IPS-20b (cell line): Measurements from ENCODE around the gene PTPRK.

ENCODE experiments used
- H3K27ac ChIP-seq: one replicate; pipeline ENCODE4 v1.5.1; 2013; ENCODE audit warnings: low read length
- H3K27me3 ChIP-seq: 2 replicates; pipeline ENCODE4 v1.6.1; 2013; ENCODE audit warnings: mild to moderate bottlenecking, low read length, inconsistent platforms; ENCODE audit not compliant: insufficient read depth
- H3K36me3 ChIP-seq: 2 replicates; pipeline ENCODE4 v1.6.1; 2013; ENCODE audit warnings: low read depth, mild to moderate bottlenecking, inconsistent platforms, low read length, moderate library complexity; ENCODE audit not compliant: insufficient read depth
- H3K4me1 ChIP-seq: 2 replicates; pipeline ENCODE4 v1.6.1; 2013; ENCODE audit warnings: mild to moderate bottlenecking, control low read depth, inconsistent platforms, low read length, moderate library complexity; ENCODE audit not compliant: insufficient read depth
- H3K4me3 ChIP-seq: 2 replicates; pipeline ENCODE4 v1.5.1; 2013; ENCODE audit warnings: mild to moderate bottlenecking, low read length, inconsistent platforms
- H3K9ac ChIP-seq: 2 replicates; pipeline ENCODE4 v1.6.1; 2013; ENCODE audit warnings: low read depth, mild to moderate bottlenecking, inconsistent platforms, low read length, moderate library complexity
- H3K9me3 ChIP-seq: 2 replicates; pipeline ENCODE4 v1.6.1; 2013; ENCODE audit warnings: mild to moderate bottlenecking, low read depth, low read length, inconsistent platforms; ENCODE audit not compliant: insufficient read depth

Gene PTPRK

DNA sequence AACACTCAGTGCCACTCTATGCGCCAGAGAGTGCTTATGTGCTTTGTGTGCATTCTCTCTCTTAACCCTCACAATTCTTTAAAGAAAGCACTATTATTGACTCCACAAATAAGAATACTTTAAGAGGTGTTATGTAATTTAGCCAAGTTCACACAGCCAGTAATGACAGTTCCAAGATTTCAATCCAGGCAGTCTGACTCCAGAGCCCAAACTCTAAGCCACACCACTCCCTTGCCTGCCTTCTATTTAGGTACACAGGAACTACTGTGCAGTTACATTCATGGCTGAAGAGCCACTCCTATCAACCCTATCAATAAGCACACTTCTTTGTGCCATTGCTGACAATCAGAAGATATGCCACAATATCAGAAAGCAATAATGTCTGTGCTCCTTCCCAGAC, 93.3 kb downstream of the PTPRK start:
- Histone ChIP-seq H3K4me3 (no peak overlapping the region), H3K27ac (no peak overlapping the region), H3K36me3 (no peaks in the 10 kb centered on the region), H3K27me3 (no peaks in the 10 kb centered on the region), H3K9me3 (no peaks in the 10 kb centered on the region), H3K4me1 (peaks cover 16% of the 10 kb centered on the region; the same call in 1 of the 2 replicates), H3K9ac (no peak overlapping the region)

DNA sequence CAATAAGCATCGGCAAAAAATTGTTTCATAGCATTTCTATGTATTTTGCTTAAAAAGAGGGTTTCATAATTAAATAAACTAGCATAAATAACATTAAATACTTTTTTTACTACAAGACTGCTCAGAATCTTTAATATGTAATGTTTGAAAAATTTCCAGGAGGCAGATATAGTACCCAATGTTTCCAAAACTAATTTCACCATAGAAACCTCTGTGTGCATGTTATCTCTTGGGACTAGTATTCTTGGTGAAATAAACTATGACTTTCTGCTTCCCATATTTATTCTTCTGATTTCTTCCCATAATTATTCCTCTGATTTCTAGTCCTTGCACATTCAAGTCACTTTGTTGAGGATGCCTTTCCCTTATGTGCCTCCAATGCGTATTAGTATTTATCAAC, 94.5 kb downstream of the PTPRK start:
- H3K27ac ChIP-seq, result no peak overlapping the region
- no peak overlapping the region for H3K9ac ChIP-seq
- H3K4me3 ChIP-seq, result no peak overlapping the region
- H3K9me3 ChIP-seq, result no peaks in the 10 kb centered on the region
- H3K27me3 ChIP-seq, result no peaks in the 10 kb centered on the region
- no peaks in the 10 kb centered on the region for H3K36me3 ChIP-seq
- peaks cover 6% of the 10 kb centered on the region; the same call in 1 of the 2 replicates for H3K4me1 ChIP-seq

DNA sequence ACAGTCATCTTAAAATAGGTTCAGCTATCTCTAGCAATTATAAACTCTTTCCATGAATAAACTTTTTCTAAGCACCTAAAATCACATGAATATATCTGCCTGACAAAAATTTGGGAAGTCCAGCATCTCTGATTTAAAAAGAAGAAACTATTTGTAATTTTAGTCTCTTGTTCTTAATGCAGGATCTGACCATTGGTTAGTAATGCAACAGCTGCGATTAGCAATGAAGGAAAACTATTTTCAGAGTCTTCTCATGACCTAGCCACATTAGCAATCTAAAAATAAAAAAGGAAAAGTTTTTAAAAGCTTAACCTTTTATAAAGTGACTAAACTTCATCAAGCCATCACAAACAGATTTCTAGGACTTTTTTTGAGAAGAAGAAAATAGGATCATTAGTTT, 97.5 kb downstream of the PTPRK start:
- Histone ChIP-seq H3K27me3 (no peaks in the 10 kb centered on the region), H3K4me1 (no peaks in the 10 kb centered on the region), H3K27ac (no peak overlapping the region), H3K36me3 (no peaks in the 10 kb centered on the region), H3K9me3 (no peaks in the 10 kb centered on the region), H3K4me3 (no peak overlapping the region), H3K9ac (no peak overlapping the region)

DNA sequence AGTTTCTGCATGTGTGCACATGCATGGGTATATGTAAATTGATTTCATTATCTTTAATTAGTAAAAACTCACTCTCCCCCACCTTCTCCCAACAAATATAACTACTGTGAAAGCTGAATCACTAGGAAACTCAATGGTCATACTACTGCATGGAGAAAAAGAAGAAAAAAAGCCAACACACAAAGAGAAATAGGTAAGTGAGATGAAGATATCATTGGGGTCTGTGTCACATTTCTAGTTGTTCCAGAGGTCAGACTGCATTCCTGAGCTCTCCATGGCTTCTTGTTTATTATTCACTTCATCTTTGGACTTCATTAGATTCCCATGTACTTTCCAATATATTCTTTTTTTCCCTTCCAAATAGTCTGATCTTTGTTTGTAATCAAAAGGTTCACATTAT, 98.2 kb downstream of the PTPRK start:
- no peaks in the 10 kb centered on the region for H3K27me3 ChIP-seq
- no peak overlapping the region for H3K9ac ChIP-seq
- H3K4me3 ChIP-seq, result no peak overlapping the region

DNA sequence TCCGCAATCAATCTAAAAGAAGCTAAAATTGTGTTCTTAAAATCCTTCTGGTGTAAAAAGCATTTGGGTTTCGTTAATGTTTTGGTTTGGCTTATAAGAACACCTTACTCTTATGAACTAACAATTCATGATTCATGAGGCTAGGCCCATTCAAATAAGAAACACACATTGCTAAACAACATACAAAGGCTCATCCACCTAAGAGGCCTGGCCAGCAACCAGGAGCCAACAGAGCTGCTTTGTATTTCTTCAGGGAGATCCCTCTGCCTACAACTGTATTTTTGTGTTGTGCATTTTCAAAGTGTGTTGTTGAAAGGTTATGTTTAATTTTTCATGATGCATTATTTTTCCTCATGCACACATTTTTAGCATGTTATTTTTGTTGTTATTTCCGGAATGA, 98.6 kb downstream of the PTPRK start:
- no peak overlapping the region for H3K9ac ChIP-seq
- H3K27ac ChIP-seq, result no peak overlapping the region
- no peak overlapping the region for H3K4me3 ChIP-seq
- H3K9me3 ChIP-seq, result no peaks in the 10 kb centered on the region
- H3K36me3 ChIP-seq, result no peaks in the 10 kb centered on the region
- H3K27me3 ChIP-seq, result no peaks in the 10 kb centered on the region
- H3K4me1 ChIP-seq, result no peaks in the 10 kb centered on the region

More for the DNA sequence above, 98.2 kb downstream of the PTPRK start:
- Histone ChIP-seq H3K4me1 (no peaks in the 10 kb centered on the region), H3K27ac (no peak overlapping the region), H3K9me3 (no peaks in the 10 kb centered on the region), H3K36me3 (no peaks in the 10 kb centered on the region)

DNA sequence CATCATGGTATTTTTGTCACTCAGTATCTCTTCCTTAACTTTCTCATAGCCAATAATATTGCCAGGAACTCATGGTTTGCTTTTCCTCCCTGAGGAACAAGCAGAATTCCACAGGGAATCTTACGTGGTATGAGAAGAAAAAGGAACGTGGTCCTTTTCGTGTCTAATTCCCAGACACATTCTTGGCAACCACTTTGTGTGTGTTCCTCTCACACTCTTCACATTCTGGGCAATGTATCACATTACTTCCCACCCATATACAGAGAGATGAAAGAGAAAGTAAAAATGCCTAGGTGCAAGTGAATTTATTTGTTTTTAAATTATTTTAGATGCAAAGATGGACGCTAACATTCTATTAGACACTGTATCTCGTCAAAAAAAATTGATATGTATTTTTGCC, 102.7 kb downstream of the PTPRK start:
- H3K9ac ChIP-seq, result no peak overlapping the region
- no peak overlapping the region for H3K27ac ChIP-seq
- no peak overlapping the region for H3K4me3 ChIP-seq
- H3K36me3 ChIP-seq, result no peaks in the 10 kb centered on the region
- peaks cover 4% of the 10 kb centered on the region; the same call in 1 of the 2 replicates for H3K4me1 ChIP-seq
- no peaks in the 10 kb centered on the region for H3K9me3 ChIP-seq
- no peaks in the 10 kb centered on the region for H3K27me3 ChIP-seq

DNA sequence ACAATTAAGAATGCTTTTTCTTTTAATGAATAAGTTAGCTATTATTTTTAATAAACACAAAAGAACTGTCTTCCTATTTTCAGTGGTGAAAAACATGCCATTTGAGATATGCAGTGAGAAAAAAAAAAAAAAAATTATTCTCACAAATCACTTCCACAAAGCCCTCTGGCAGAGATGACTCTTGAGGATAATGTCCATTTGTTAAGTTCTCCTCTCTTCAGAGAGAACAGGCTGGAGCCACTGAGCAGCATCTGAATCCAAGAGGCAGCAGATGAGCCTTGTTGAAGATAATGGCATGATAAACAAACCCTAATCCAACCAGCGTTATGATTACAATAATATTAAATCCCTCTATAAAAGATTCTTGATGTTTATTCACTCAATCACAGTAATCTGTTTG, 105.0 kb downstream of the PTPRK start:
- no peak overlapping the region for H3K4me3 ChIP-seq
- H3K4me1 ChIP-seq, result peaks cover 6% of the 10 kb centered on the region; the same call in 1 of the 2 replicates
- no peaks in the 10 kb centered on the region for H3K36me3 ChIP-seq
- no peak overlapping the region for H3K9ac ChIP-seq
- no peaks in the 10 kb centered on the region for H3K9me3 ChIP-seq
- no peak overlapping the region for H3K27ac ChIP-seq
- H3K27me3 ChIP-seq, result no peaks in the 10 kb centered on the region

DNA sequence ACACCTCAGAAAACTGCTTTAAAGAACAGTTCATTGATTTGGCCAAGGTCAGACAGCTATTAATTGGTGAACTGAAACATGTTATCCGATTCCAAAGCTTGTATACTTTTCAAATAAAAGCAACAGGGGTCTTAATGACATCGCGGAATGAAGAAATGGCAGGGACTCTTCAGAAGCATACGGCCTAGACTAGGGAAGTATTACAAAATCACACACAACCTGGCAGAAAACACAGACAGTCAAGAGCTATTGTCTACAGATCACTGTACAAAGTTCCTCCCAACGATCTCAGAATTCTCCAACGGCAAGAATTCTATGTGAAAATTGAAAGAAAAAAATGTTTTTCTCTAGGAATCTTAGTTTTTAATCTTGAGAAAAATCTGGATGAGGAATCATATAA, 105.5 kb downstream of the PTPRK start:
- Histone ChIP-seq H3K9me3 (no peaks in the 10 kb centered on the region), H3K36me3 (no peaks in the 10 kb centered on the region), H3K27ac (no peak overlapping the region), H3K27me3 (no peaks in the 10 kb centered on the region), H3K9ac (no peak overlapping the region), H3K4me1 (peaks cover 6% of the 10 kb centered on the region; the same call in 1 of the 2 replicates), H3K4me3 (no peak overlapping the region)

DNA sequence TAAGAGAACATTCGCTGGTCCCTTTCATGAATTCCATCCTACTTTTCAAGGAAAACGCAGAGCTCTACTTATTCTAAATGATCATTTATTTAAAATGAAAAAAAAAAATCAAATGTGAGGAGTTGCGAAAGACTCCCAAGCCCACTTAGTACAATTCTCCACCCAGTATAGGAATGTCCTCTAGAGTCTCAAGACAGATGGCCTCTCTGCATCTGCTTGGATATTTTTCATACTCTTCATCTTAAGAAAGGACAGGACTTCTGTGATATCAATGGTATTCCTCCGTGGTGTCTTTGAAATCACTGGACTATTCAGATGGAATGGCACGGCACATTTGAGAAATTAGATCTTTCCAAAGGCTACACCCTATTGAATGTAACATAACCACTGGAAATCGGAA, 107.1 kb downstream of the PTPRK start:
- Histone ChIP-seq H3K9ac (no peak overlapping the region), H3K4me3 (no peak overlapping the region), H3K9me3 (no peaks in the 10 kb centered on the region), H3K4me1 (peaks cover 6% of the 10 kb centered on the region; the same call in 1 of the 2 replicates), H3K27ac (no peak overlapping the region), H3K27me3 (no peaks in the 10 kb centered on the region), H3K36me3 (no peaks in the 10 kb centered on the region)

DNA sequence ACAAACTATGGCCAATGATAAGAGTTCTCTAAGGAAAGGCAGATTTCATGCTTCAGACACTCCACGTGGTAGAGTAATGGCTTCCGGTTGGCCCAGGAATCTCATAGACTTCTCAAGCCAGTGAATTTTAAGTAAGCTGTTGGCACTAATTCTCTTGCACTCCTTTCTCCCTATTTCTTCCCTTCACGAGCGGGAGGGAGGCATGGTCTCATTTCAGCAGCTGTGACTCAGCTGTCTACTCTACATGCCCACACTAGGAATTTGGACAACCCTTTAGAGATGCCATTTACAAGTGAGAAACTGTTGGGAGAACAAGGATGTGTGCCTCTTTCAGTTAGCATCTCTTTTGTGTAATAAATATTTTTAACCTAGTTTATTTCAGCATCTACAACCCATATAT, 107.7 kb downstream of the PTPRK start:
- H3K27ac ChIP-seq, result no peak overlapping the region
- no peaks in the 10 kb centered on the region for H3K9me3 ChIP-seq
- peaks cover 6% of the 10 kb centered on the region; the same call in 1 of the 2 replicates for H3K4me1 ChIP-seq
- no peak overlapping the region for H3K9ac ChIP-seq
- H3K27me3 ChIP-seq, result no peaks in the 10 kb centered on the region
- no peaks in the 10 kb centered on the region for H3K36me3 ChIP-seq
- no peak overlapping the region for H3K4me3 ChIP-seq

DNA sequence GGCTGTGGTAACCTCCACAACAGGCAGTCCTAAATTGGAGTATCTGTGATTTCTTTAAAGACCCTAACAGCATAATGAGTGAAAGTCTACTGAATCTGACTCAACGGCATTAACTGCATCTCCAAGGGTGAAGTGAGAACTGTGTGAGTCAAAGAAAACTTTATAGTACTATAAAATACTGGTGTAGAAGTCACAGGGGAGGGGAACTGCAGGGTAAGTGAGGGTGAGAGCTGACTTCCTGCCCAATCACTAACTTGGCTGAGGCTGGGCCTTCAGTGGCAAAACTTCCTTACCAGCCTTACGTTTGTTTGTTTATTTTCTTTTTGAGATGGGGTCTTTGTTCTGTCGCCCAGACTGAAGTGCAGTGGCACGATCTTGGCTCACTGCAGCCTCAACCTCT, 109.8 kb downstream of the PTPRK start:
- no peaks in the 10 kb centered on the region for H3K9me3 ChIP-seq

DNA sequence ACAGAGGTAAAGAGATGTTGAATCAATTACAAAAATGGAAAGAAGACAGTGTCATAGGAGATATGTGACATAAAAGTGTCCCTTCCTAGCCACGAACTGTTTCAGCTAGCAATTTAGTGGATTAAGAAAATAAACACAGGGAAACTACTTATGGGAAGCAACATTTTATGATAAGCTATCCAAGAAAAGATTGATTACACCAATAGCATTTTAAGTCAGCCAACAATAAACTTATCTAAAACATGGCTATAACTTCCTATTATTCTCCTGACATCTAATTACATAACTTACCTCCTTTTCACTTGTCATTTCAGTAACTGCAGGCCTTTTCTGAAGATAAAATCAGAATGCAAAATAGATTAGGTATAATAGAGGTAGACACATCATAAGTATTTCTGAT, 111.4 kb downstream of the PTPRK start:
- no peaks in the 10 kb centered on the region for H3K36me3 ChIP-seq
- no peaks in the 10 kb centered on the region for H3K27me3 ChIP-seq
- H3K4me3 ChIP-seq, result no peak overlapping the region
- H3K4me1 ChIP-seq, result peaks cover 6% of the 10 kb centered on the region; the same call in 1 of the 2 replicates
- H3K27ac ChIP-seq, result no peak overlapping the region
- no peaks in the 10 kb centered on the region for H3K9me3 ChIP-seq
- no peak overlapping the region for H3K9ac ChIP-seq

More for the DNA sequence above, 109.8 kb downstream of the PTPRK start:
- H3K4me1 ChIP-seq, result peaks cover 6% of the 10 kb centered on the region; the same call in 1 of the 2 replicates
- no peaks in the 10 kb centered on the region for H3K36me3 ChIP-seq
- no peak overlapping the region for H3K9ac ChIP-seq
- H3K27me3 ChIP-seq, result no peaks in the 10 kb centered on the region
- no peak overlapping the region for H3K27ac ChIP-seq
- H3K4me3 ChIP-seq, result no peak overlapping the region

DNA sequence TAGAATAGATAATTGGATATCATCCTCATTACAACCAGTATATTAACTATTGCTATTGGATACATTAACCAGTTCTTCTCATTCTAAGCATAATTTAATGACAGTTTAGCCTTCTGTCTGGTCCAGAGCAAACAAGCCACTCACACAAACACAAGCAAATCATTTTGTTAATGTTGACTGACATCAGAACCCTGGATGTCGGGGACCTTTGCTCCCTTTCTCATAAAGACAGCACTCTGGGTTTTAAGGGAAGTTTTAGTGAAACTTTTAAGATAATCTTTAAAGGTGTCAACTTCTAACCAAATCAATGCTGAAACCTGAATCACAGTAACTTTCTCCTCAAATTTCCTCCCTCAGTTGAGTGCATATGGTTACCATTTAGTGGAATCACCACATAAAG, 113.9 kb downstream of the PTPRK start:
- H3K9ac ChIP-seq, result no peak overlapping the region
- H3K36me3 ChIP-seq, result no peaks in the 10 kb centered on the region
- no peak overlapping the region for H3K27ac ChIP-seq
- H3K4me3 ChIP-seq, result no peak overlapping the region
- H3K4me1 ChIP-seq, result no peaks in the 10 kb centered on the region
- no peaks in the 10 kb centered on the region for H3K9me3 ChIP-seq
- no peaks in the 10 kb centered on the region for H3K27me3 ChIP-seq
